AG04450 (cell line): ENCODE data around the gene FEZF1. TPM values are rescaled to one million over a fixed set of nuclear protein-coding genes. Genes with fewer than 3 reads are reported as not detected.

ENCODE experiments used
- CTCF ChIA-PET: fragments of 300-600, 350-600 bp; formaldehyde crosslinking; extraction: SDS; loops from one replicate; lab custom pipeline; 2022; ENCODE audit warnings: antibody characterized with exemption, inconsistent platforms; lab: Charles Lee
- POLR2A ChIA-PET: fragments of 350-600 bp; formaldehyde crosslinking; extraction: SDS; loops from one replicate; lab custom pipeline; 2021; ENCODE audit warnings: antibody characterized with exemption, inconsistent platforms; lab: Yijun Ruan, JAX
- DNase-seq: peaks from one replicate; pipeline ENCODE4 v3.0.0-alpha.2; 2011; ENCODE audit warnings: low read depth, low spot score
- H3K27ac ChIP-seq: one replicate; pipeline ENCODE4 v1.5.1; 2012; ENCODE audit warnings: low read depth, low read length, control low read depth
- H3K27me3 ChIP-seq: one replicate; pipeline ENCODE4 v1.6.0; 2012; ENCODE audit warnings: low read length; ENCODE audit not compliant: control insufficient read depth, insufficient read depth
- H3K4me3 ChIP-seq: 2 replicates; pipeline ENCODE4 v1.5.1; 2011; ENCODE audit warnings: mild to moderate bottlenecking, low read depth, low read length, control low read depth
- H3K9me3 ChIP-seq: 2 replicates; pipeline ENCODE4 v1.5.1; 2012; ENCODE audit warnings: low read length; ENCODE audit not compliant: control insufficient read depth, insufficient read depth
- polyA plus RNA-seq: library from polyadenylated mRNA; depleted of rRNA; stranded (reverse); fragments of >200 nt; gene quantifications from 2 replicates; pipeline ENCODE4 v1.2.3, GENCODE V29; 2011
- TF ChIP-seq, protein P1 (sequence below): IDR thresholded peaks from 2 replicates; pipeline ENCODE4 v1.5.1; 2011; ENCODE audit warnings: low read depth, low read length, control low read depth, inconsistent platforms

FEZF1 gene
- polyA plus RNA-seq, 1 experiment, result not detected

DNA sequence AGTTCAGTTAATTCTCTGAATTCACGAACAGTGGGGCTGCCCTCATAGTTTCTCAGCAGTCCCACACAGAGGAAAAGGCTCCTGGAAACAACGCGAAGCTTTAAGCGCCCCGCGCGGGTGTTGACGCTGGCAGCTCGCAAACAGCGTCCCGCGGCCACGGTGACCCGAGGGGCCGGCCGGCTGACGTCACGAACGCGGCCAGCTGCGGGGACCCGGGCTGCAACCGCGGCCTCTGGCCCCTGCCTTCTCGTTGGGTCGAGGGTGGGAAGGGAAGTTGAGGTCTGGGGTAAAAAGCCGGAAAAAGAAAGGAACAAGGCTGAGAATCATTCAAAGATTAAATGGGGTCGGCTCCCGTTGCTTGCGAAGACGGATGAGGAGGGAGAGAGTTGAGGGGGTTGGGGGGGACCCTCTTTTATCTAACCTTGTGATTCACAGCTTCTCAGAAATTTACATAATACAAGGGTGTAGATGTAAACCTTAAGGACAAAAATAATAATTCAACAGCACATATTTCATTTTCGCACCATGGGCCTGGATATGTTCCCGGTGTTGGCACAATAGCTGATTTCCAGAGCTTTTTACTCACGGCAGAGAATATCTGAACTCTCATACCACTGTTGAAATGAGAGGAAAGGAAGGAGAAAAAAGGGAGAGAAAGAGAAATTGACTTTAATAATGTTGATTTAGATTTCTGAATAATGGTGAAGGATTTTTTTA, 7.3 kb upstream of the FEZF1 start:
- TF ChIP-seq, protein P1, sequence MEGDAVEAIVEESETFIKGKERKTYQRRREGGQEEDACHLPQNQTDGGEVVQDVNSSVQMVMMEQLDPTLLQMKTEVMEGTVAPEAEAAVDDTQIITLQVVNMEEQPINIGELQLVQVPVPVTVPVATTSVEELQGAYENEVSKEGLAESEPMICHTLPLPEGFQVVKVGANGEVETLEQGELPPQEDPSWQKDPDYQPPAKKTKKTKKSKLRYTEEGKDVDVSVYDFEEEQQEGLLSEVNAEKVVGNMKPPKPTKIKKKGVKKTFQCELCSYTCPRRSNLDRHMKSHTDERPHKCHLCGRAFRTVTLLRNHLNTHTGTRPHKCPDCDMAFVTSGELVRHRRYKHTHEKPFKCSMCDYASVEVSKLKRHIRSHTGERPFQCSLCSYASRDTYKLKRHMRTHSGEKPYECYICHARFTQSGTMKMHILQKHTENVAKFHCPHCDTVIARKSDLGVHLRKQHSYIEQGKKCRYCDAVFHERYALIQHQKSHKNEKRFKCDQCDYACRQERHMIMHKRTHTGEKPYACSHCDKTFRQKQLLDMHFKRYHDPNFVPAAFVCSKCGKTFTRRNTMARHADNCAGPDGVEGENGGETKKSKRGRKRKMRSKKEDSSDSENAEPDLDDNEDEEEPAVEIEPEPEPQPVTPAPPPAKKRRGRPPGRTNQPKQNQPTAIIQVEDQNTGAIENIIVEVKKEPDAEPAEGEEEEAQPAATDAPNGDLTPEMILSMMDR, result no peak
- POLR2A ChIA-PET, result no interaction called here
- CTCF ChIA-PET, result no interaction called here
- H3K27ac ChIP-seq, result no peak overlapping the region
- peaks cover under 1% of the 10 kb centered on the region; the same call in 1 of the 2 replicates for H3K9me3 ChIP-seq
- no peak overlapping the region for H3K4me3 ChIP-seq
- DNase-seq, result no peak
- peaks cover 78% of the 10 kb centered on the region for H3K27me3 ChIP-seq

DNA sequence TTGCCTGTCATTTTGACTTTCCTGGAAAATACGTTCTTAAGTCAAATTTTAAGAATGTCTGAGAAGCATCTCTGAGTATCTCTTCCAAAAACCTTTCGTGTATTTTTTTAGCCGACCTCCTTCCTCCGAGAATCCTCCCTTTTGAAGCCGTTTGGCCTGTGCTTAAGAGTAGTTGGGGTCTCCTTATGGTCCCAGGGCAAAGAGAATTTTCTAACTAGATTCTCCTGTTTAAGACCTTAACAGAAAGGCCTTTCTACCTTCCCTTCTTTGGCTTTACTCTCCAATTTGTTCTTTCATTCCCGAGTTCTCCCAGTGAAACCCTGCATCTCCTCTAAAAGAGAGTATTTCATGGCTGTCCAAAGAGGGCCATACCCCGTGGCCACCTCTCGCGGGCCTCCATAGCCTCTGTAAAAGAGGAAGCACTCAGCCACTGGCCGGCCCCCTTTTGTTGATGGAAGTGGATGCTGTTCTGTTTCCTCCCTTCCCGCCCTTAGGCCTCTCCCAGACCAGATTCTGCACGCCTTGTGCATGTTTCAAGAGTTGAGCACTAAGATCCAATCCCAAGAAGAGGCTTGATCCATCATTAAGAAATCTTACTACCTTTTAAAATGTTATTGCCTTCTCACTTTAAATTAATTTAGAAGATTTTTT, 6.6 kb upstream of the FEZF1 start:
- CTCF ChIA-PET, result no interaction called here

DNA sequence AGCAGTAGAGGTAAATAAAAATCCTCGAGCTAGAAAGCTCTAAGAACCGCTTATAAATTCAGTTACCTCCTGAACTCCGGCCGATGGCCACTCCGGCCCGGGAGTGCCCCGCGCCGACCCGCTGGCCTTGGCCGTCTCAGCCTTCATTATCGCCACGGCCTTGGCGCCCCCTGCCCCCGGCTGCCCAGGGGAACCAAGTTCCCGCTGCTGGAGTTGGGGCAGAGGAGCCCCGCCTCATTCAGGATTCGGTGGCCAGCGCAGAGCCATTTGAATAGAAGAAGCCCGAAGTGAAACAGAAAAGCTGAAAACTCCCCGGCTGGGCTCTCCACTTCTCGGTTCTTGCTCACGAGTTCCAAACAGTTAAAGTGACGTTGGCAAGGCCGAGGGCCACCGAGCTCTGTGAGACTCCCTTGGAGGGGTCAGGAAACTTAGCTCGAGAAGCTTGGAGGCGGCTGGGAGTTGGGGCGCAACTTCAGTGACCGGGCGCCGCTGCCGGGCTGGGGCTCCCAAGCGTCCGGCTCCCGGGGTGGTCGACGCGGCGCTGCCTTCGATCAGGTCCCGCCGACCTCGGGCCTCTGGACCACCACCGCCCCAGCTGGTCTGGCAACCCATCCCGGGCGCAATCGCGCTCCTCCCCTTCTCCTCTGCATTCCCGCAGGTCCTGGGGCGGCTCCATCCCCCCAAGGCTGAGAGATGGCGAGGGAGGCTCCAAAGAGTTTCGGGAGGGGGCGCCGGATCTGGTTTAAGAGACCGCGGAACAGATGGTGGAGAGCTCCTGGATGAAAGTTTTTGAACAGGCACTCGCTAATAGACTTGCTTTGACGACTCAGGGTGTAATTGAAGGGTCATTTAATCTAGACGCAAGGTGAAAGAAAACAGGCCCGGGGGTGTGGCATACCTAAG, 5.8 kb upstream of the FEZF1 start:
- H3K27ac ChIP-seq, result no peak overlapping the region
- peaks cover 78% of the 10 kb centered on the region for H3K27me3 ChIP-seq
- peaks cover 7% of the 10 kb centered on the region; the same call in 1 of the 2 replicates for H3K9me3 ChIP-seq
- ChIA-PET POLR2A (no interaction called here), CTCF (no interaction called here)
- peak overlapping the region; percentile 51 for H3K4me3 ChIP-seq
- TF ChIP-seq, protein P1, result no peak
- no peak for DNase-seq

More for the DNA sequence above, 6.6 kb upstream of the FEZF1 start:
- Histone ChIP-seq H3K9me3 (no peaks in the 10 kb centered on the region; the same call in 1 of the 2 replicates), H3K27ac (no peak overlapping the region), H3K27me3 (peaks cover 78% of the 10 kb centered on the region), H3K4me3 (no peak overlapping the region)
- TF ChIP-seq, protein P1, result no peak
- POLR2A ChIA-PET, result no interaction called here
- no peak for DNase-seq

DNA sequence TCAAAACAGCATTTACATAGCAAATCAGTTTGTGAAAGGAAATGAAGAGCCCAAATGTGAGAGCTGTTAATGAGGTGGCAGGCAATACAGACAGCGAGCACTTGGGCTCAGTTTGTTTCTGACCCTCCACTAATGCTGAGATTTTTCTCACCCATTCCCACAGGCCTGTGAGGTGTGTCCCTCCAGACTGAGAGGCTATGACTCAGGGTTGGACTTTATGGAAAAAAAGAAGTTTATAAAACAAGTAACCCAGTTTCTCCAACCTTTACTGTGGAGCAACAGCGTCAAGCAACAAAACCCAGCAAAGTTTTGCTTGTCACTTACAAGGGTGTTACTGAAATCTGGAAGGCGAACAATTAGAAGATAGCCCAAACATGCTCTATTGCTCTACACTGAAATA, 4.9 kb upstream of the FEZF1 start:
- no peak overlapping the region for H3K4me3 ChIP-seq
- TF ChIP-seq, protein P1, result no peak
- POLR2A ChIA-PET, result no interaction called here
- H3K9me3 ChIP-seq, result peaks cover 7% of the 10 kb centered on the region; the same call in 1 of the 2 replicates
- DNase-seq, result no peak
- H3K27ac ChIP-seq, result no peak overlapping the region
- CTCF ChIA-PET, result no interaction called here
- H3K27me3 ChIP-seq, result peaks cover 78% of the 10 kb centered on the region
